Measurements from ENCODE around the gene OR52E1.

DNA sequence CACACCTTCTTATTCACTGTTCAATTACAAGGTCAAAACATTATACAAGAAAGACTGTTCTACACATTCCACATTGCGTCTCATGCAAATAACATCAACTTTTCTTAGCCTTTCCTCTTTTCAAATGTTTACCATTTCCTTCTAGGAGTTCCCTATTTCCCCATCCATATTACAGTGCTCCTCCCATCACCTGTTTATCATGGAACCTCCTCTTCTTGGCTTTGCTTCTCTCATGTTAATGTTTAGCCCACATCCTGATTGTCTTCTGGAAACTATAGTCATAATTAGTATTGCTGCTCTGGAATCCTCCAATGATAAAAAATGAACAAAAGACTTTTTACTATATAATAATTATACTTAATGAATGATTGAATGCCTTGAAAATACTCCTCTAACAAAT lies 21.3 kb downstream of the OR52E1 start:
- TF ChIP-seq GATA2 (IDR thresholded peaks at IDR 0.05; ENCODE audit: low read depth, low read length) (no peak), GATA3 (IDR thresholded peaks at IDR 0.05; ENCODE audit: low read depth, low read length) (no peak)
